MM.1S (cell line): Measurements from ENCODE around the gene TSHZ1.

Experiments
- DNase-seq: peaks from one replicate; pipeline ENCODE4 v3.0.0-alpha.2; 2015
- H2AFZ ChIP-seq: fragments of 300-600 bp; sonication (generic); 2 replicates; pipeline ENCODE4 v1.6.0; 2016; ENCODE audit warnings: antibody characterized with exemption, low read length
- H3F3A ChIP-seq: fragments of 300-600 bp; sonication (generic); 2 replicates; pipeline ENCODE4 v1.6.1; 2016; ENCODE audit warnings: mild to moderate bottlenecking, antibody characterized with exemption, low read length, moderate library complexity, mixed read lengths; ENCODE audit not compliant: insufficient read depth
- H3K27ac ChIP-seq: fragments of 300-600 bp; sonication (generic); 2 replicates; pipeline ENCODE4 v1.5.1; 2016; ENCODE audit warnings: mild to moderate bottlenecking, low read length
- H3K27me3 ChIP-seq: fragments of 300-600 bp; sonication (generic); replicated peaks from 2 replicates; pipeline ENCODE4 v1.6.0; 2016; ENCODE audit warnings: low read length; ENCODE audit not compliant: insufficient read depth
- H3K36me3 ChIP-seq: fragments of 300-600 bp; sonication (generic); replicated peaks from 2 replicates; pipeline ENCODE4 v1.6.1; 2016; ENCODE audit warnings: mild to moderate bottlenecking, low read length, mixed read lengths; ENCODE audit not compliant: insufficient read depth
- H3K4me1 ChIP-seq: fragments of 300-600 bp; sonication (generic); 2 replicates; pipeline ENCODE4 v1.6.1; 2016; ENCODE audit warnings: low read length, mixed read lengths
- H3K4me2 ChIP-seq: fragments of 300-600 bp; sonication (generic); 2 replicates; pipeline ENCODE4 v1.6.0; 2016; ENCODE audit warnings: low read depth, low read length
- H3K4me3 ChIP-seq: fragments of 300-600 bp; sonication (generic); 2 replicates; pipeline ENCODE4 v1.5.1; 2016; ENCODE audit warnings: low read length, mixed read lengths
- H3K79me2 ChIP-seq: fragments of 300-600 bp; sonication (generic); 2 replicates; pipeline ENCODE4 v1.6.1; 2016; ENCODE audit warnings: mixed run types, low read length, mixed read lengths
- H3K9ac ChIP-seq: fragments of 300-600 bp; sonication (generic); 2 replicates; pipeline ENCODE4 v1.6.1; 2016; ENCODE audit warnings: low read length, mixed read lengths
- H3K9me2 ChIP-seq: fragments of 300-600 bp; sonication (generic); replicated peaks from 2 replicates; pipeline ENCODE4 v1.6.1; 2016; ENCODE audit warnings: mild to moderate bottlenecking, low read length, mixed read lengths; ENCODE audit not compliant: insufficient read depth
- H3K9me3 ChIP-seq: fragments of 300-600 bp; sonication (generic); replicated peaks from 2 replicates; pipeline ENCODE4 v1.6.1; 2016; ENCODE audit warnings: mild to moderate bottlenecking, low read length, mixed read lengths; ENCODE audit not compliant: insufficient read depth
- H4K20me1 ChIP-seq: fragments of 300-600 bp; sonication (generic); 2 replicates; pipeline ENCODE4 v1.6.1; 2016; ENCODE audit warnings: mild to moderate bottlenecking, low read length, moderate library complexity, mixed read lengths; ENCODE audit not compliant: insufficient read depth
- EZH2 ChIP-seq: fragments of 300-600 bp; sonication (generic); optimal IDR thresholded peaks from 2 replicates; pipeline ENCODE3; 2017; ENCODE audit warnings: low read depth, mild to moderate bottlenecking, antibody characterized with exemption, low read length, mixed read lengths
- EZH2phosphoT487 ChIP-seq: fragments of 300-600 bp; sonication (generic); IDR thresholded peaks from 2 replicates; pipeline ENCODE4 v1.6.1; 2018; ENCODE audit warnings: antibody characterized with exemption, low read length
- TF ChIP-seq, protein P1 (sequence below): fragments of 300-600 bp; sonication (generic); IDR thresholded peaks from 2 replicates; pipeline ENCODE4 v1.5.1; 2016; ENCODE audit warnings: antibody characterized with exemption, low read length, mixed read lengths

TSHZ1 gene

DNA sequence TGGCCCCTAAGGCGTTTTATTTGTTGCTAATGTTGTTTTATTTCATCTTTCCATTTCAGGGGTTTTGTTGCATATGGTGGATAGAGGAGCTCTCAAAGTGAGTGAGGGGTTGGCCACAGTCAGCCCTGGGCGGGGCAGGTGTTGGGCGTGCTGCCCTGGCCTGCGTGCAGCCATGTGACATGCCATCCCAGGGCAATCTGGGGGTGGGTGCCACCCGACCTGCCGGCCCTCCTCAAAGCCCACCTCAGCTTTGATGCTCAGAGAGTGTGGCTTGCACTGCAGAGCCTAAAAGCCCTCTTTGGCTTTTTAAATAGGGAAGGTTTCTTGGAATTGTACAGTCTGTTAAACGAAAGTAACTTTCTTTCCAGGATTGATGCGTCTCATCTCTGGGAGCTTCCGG lies 18.4 kb downstream of the TSHZ1 start:
- no peaks in the 10 kb centered on the region for H4K20me1 ChIP-seq
- no peaks in the 10 kb centered on the region for H3K4me1 ChIP-seq
- H3K9me2 ChIP-seq, result no peaks in the 10 kb centered on the region
- no peak overlapping the region for H3K4me3 ChIP-seq
- H3K36me3 ChIP-seq, result no peaks in the 10 kb centered on the region
- no peak overlapping the region for H3K9ac ChIP-seq
- peaks cover 44% of the 10 kb centered on the region for H3K79me2 ChIP-seq
- H2AFZ ChIP-seq, result no peak overlapping the region
- H3K9me3 ChIP-seq, result no peaks in the 10 kb centered on the region
- no peak overlapping the region for H3K4me2 ChIP-seq
- H3K27me3 ChIP-seq, result no peaks in the 10 kb centered on the region
- no peak for DNase-seq
- H3F3A ChIP-seq, result no peaks in the 10 kb centered on the region
- no peak overlapping the region for H3K27ac ChIP-seq
- TF ChIP-seq, protein P1, sequence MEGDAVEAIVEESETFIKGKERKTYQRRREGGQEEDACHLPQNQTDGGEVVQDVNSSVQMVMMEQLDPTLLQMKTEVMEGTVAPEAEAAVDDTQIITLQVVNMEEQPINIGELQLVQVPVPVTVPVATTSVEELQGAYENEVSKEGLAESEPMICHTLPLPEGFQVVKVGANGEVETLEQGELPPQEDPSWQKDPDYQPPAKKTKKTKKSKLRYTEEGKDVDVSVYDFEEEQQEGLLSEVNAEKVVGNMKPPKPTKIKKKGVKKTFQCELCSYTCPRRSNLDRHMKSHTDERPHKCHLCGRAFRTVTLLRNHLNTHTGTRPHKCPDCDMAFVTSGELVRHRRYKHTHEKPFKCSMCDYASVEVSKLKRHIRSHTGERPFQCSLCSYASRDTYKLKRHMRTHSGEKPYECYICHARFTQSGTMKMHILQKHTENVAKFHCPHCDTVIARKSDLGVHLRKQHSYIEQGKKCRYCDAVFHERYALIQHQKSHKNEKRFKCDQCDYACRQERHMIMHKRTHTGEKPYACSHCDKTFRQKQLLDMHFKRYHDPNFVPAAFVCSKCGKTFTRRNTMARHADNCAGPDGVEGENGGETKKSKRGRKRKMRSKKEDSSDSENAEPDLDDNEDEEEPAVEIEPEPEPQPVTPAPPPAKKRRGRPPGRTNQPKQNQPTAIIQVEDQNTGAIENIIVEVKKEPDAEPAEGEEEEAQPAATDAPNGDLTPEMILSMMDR, result no peak
- TF ChIP-seq EZH2phosphoT487 (no peak), EZH2 (no peak)

DNA sequence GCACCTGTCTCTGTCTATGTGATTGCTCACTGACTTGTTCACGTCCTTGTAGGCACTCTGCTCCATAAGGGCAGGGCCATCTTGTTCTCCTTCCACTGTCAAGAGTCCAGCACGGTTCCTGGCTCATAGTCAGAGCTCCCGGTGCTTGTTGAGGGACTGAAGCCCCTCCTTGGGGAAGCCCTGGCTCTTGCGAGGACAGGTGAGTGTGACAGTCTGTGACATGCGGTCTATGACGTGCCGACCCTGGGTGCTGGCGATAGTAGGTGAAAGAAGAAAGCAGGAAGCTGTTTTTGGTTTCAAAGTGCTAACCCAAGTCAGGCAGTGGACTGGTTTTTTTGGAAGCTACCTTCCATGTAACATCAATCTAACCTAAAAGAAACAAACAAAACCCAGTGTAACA lies 18.8 kb downstream of the TSHZ1 start:
- Histone ChIP-seq H3K9me3 (no peaks in the 10 kb centered on the region), H3K79me2 (peaks cover 41% of the 10 kb centered on the region), H3K36me3 (no peaks in the 10 kb centered on the region), H4K20me1 (no peaks in the 10 kb centered on the region), H3K27ac (no peak overlapping the region), H3K4me1 (no peaks in the 10 kb centered on the region), H3K9ac (no peak overlapping the region), H3K9me2 (no peaks in the 10 kb centered on the region), H3K4me3 (no peak overlapping the region), H2AFZ (no peak overlapping the region), H3F3A (no peaks in the 10 kb centered on the region), H3K4me2 (no peak overlapping the region), H3K27me3 (no peaks in the 10 kb centered on the region)
- TF ChIP-seq EZH2 (no peak), EZH2phosphoT487 (no peak)
- TF ChIP-seq, protein P1, result no peak
- DNase-seq, result no peak

DNA sequence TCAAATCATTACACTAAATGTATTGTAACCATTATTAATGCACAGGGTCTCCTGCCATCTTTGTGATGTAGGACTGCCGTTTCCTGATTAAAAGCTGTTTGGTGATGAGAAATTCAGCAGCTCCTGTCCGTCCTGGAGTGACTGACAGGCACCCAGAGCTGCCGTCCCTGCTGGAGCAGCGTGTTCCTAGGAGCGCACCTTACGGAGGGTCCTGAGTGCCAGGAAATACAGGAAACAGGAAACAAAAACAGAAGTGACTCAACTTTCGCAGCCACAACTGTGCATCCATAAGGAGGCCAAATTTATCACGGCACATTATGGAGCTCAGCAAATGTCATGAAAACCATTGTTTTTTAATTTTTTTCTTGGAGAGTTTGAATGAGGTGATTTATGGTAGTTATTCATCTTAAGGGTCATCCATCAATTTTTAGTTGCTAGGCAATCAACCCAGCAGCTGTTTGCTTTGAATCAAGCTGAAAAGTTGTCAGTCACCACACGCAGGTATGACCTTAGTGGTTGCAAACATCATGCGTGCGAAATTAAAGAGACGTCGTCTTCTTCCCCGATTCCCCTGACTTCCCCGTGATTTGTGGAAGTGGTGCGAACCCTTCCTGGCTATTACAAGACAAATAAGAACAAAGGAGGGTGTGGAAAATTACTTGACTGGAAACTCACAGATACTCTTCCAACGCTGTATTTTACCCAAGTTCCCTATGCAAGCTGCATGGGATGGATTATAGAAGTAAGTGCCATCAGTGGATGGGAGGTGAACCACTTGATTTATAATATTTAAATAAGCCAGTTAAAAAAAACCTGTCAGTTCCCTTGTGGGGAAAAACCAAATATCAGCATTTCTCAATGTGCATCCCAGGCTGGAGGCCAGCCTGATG lies 19.8 kb downstream of the TSHZ1 start:
- DNase-seq, result no peak
- Histone ChIP-seq H3K36me3 (no peaks in the 10 kb centered on the region), H3K4me2 (no peak overlapping the region), H3K9me2 (no peaks in the 10 kb centered on the region), H3K79me2 (peaks cover 34% of the 10 kb centered on the region), H3K9ac (no peak overlapping the region), H3K27ac (no peak overlapping the region), H3K27me3 (no peaks in the 10 kb centered on the region), H3F3A (no peaks in the 10 kb centered on the region), H3K4me1 (no peaks in the 10 kb centered on the region), H2AFZ (no peak overlapping the region), H3K9me3 (no peaks in the 10 kb centered on the region), H3K4me3 (no peak overlapping the region), H4K20me1 (no peaks in the 10 kb centered on the region)
- TF ChIP-seq EZH2, result no peak
- TF ChIP-seq, protein P1, result no peak
- TF ChIP-seq EZH2phosphoT487, result no peak
